Muscle layer of colon (tissue), 2 donors: Measurements from ENCODE around the gene STX10.
"Not testable (repeated sequence)": the region's sequence is repeated elsewhere in the genome, so short reads cannot be mapped to it uniquely, and the experiment has no call there.

ENCODE experiments used
- H3K27ac ChIP-seq: one replicate; pipeline ENCODE4 v1.7.0; 2013; ENCODE audit warnings: low read depth, mild to moderate bottlenecking, low read length, moderate library complexity
- H3K27me3 ChIP-seq, 2 donors: one replicate each; pipeline ENCODE4 v1.7.0; 2013; ENCODE audit warnings: low read length in 2 of 2, mild to moderate bottlenecking in 2 of 2; ENCODE audit not compliant: insufficient read depth in 2 of 2, control insufficient read depth in 1 of 2
- H3K36me3 ChIP-seq: one replicate; pipeline ENCODE4 v1.7.0; 2013; ENCODE audit warnings: mild to moderate bottlenecking, low read length; ENCODE audit not compliant: insufficient read depth
- H3K4me1 ChIP-seq: one replicate; pipeline ENCODE4 v1.7.0; 2013; ENCODE audit warnings: mild to moderate bottlenecking, low read length; ENCODE audit not compliant: insufficient read depth
- H3K4me3 ChIP-seq, 2 donors: one replicate each; pipeline ENCODE4 v1.7.0; 2013; ENCODE audit warnings: low read length in 2 of 2, low read depth in 1 of 2, mild to moderate bottlenecking in 1 of 2, moderate library complexity in 1 of 2
- H3K9ac ChIP-seq: one replicate; pipeline ENCODE4 v1.7.0; 2013; ENCODE audit warnings: low read length
- H3K9me3 ChIP-seq: one replicate; pipeline ENCODE4 v1.7.0; 2013; ENCODE audit warnings: mild to moderate bottlenecking, low read length
- donor health status: abdominal sarcoma.
- donor health status: Adenocarcinoma of cecum.

The STX10 gene

GRCh38 chr19:13177584-13177983, 27.4 kb upstream of the STX10 start:
- not testable (repeated sequence) for H3K9me3 ChIP-seq, H3K36me3 ChIP-seq, H3K4me3 ChIP-seq, H3K27ac ChIP-seq, H3K27me3 ChIP-seq, H3K9ac ChIP-seq
- H3K4me1 ChIP-seq, result peaks cover 13% of the 10 kb centered on the region

DNA sequence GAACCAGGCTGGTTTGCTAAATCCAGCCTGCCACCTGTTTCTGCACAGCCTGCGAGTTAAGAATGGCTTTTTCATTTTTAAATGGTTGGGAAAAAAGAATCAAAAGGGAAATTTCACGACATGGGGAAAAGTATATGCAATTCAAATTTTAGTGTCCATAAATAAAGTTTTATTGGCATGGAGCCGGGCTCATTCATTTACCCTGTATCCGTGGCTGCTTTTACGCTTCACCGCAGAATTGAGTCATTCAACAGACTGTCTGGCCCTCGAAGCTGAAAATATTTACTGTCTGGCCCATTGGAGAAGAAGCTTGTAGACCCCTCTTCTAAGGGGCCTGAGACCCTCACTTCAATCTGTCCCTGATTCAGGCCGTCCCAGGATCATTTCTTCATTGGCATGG, 26.2 kb upstream of the STX10 start:
- no peaks in the 10 kb centered on the region for H3K27me3 ChIP-seq
- H3K9ac ChIP-seq, result no peak overlapping the region
- H3K4me1 ChIP-seq, result peaks cover 13% of the 10 kb centered on the region
- no peaks in the 10 kb centered on the region for H3K36me3 ChIP-seq
- H3K4me3 ChIP-seq, result no peak overlapping the region
- H3K27ac ChIP-seq, result no peak overlapping the region
- H3K9me3 ChIP-seq, result no peaks in the 10 kb centered on the region

GRCh38 chr19:13173139-13173737, 23.1 kb upstream of the STX10 start:
- Histone ChIP-seq H3K27ac (no peak overlapping the region), H3K4me3 (no peak overlapping the region), H3K36me3 (no peaks in the 10 kb centered on the region), H3K4me1 (peaks cover 8% of the 10 kb centered on the region), H3K9me3 (no peaks in the 10 kb centered on the region), H3K27me3 (no peaks in the 10 kb centered on the region), H3K9ac (no peak overlapping the region)

- no peaks in the 10 kb centered on the region for H3K27me3 ChIP-seq
- no peaks in the 10 kb centered on the region for H3K36me3 ChIP-seq
- no peak overlapping the region for H3K9ac ChIP-seq
- no peak overlapping the region for H3K4me3 ChIP-seq
- H3K4me1 ChIP-seq, result peaks cover 8% of the 10 kb centered on the region
- H3K9me3 ChIP-seq, result no peaks in the 10 kb centered on the region
- H3K27ac ChIP-seq, result no peak overlapping the region
These were observed 22.4 kb upstream of the STX10 start for GRCh38 chr19:13172346-13173138.

- H3K4me3 ChIP-seq, result no peak overlapping the region
- H3K27ac ChIP-seq, result no peak overlapping the region
- no peaks in the 10 kb centered on the region for H3K9me3 ChIP-seq
- no peaks in the 10 kb centered on the region for H3K36me3 ChIP-seq
- H3K9ac ChIP-seq, result no peak overlapping the region
- H3K27me3 ChIP-seq, result no peaks in the 10 kb centered on the region
- peaks cover 15% of the 10 kb centered on the region for H3K4me1 ChIP-seq
These were observed 21.0 kb upstream of the STX10 start for GRCh38 chr19:13171146-13171545.

DNA sequence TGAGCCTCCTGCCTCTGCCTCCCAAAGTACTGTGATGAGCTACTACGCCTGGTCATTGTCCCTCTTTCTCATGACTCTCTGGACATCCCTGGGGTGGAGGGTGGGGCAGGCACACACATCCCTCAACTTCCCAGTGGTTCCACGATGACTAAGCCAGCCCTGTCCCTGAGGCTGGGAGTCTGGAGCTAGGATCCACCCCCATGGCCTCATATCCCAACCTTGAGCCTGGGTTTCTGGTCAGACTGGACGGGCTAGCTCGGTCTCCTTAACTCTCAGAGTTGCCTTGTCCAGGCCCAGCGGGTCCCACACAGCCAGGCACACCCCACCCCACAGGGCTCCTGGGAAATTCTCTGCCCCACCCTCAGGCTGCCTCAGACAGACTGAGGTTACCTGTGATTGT, 19.6 kb upstream of the STX10 start:
- H3K36me3 ChIP-seq, result no peaks in the 10 kb centered on the region
- H3K4me3 ChIP-seq, result no peak overlapping the region
- H3K27me3 ChIP-seq, result no peaks in the 10 kb centered on the region
- H3K9me3 ChIP-seq, result no peaks in the 10 kb centered on the region
- H3K27ac ChIP-seq, result no peak overlapping the region
- no peak overlapping the region for H3K9ac ChIP-seq
- H3K4me1 ChIP-seq, result peaks cover 16% of the 10 kb centered on the region

DNA sequence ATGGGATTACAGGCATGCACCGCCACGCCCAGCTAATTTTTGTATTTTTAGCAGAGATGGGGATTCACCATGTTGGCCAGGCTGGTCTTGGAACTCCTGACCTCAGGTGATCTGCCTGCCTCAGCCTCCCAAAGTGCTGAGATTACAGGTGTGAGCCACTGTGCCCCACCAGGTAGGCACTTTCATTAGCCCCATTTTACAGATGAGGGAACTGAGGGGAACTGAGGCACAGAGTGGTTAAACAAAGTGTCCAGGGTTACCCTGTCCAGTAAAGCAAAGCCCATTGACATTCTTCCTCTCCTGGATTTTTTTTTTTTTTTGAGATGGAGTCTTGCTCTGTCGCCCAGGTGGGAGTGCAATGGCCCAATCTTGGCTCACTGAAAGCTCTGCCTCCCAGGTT, 16.0 kb upstream of the STX10 start:
- Histone ChIP-seq H3K27ac (peak overlapping the region; percentile 23), H3K4me1 (peaks cover 25% of the 10 kb centered on the region)
- not testable (repeated sequence) for H3K9ac ChIP-seq, H3K27me3 ChIP-seq, H3K4me3 ChIP-seq, H3K36me3 ChIP-seq, H3K9me3 ChIP-seq

DNA sequence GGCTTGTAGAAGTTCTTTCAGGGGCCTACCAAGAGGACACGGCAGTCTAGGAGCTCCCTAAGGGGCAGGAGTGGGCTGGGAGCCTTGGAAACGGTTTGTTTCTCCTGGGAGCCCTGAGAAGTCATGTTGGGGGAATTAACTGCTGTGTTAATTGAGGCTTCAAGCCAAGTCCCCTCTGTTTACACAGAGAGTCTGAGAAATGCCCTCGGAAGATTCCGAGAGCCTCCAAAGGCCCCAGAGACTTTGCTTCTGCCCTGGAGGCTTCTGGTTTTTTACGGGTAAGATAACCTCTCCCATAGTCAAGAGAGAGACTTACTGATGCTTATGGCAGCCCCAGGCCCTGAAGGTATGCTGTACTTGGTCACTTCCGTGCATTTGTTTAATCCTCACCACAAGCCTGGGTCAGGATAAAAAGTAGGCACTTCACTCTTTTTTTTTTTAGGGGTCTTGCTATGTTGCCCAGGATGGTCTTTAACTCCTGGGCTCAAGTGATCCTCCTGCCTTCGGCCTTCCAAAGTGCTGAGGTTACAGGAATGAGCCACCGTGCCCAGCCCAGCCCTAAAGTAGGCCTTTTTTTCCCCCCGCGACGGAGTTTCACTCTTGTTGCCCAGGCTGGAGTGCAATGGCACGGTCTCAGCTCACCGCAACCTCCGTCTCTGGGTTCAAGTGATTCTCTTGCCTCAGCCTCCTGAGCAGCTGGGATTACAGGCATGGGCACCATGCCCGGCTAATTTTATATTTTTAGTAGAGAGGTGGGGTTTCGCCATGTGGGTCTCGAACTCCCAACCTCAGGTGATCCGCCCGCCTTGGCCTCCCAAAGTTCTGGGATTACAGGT, 15.2 kb upstream of the STX10 start:
- Histone ChIP-seq H3K36me3 (no peaks in the 10 kb centered on the region), H3K9ac (no peak overlapping the region), H3K4me1 (peaks cover 25% of the 10 kb centered on the region), H3K27me3 (no peaks in the 10 kb centered on the region), H3K27ac (peak overlapping the region; percentile 91), H3K4me3 (no peak overlapping the region), H3K9me3 (no peaks in the 10 kb centered on the region)

DNA sequence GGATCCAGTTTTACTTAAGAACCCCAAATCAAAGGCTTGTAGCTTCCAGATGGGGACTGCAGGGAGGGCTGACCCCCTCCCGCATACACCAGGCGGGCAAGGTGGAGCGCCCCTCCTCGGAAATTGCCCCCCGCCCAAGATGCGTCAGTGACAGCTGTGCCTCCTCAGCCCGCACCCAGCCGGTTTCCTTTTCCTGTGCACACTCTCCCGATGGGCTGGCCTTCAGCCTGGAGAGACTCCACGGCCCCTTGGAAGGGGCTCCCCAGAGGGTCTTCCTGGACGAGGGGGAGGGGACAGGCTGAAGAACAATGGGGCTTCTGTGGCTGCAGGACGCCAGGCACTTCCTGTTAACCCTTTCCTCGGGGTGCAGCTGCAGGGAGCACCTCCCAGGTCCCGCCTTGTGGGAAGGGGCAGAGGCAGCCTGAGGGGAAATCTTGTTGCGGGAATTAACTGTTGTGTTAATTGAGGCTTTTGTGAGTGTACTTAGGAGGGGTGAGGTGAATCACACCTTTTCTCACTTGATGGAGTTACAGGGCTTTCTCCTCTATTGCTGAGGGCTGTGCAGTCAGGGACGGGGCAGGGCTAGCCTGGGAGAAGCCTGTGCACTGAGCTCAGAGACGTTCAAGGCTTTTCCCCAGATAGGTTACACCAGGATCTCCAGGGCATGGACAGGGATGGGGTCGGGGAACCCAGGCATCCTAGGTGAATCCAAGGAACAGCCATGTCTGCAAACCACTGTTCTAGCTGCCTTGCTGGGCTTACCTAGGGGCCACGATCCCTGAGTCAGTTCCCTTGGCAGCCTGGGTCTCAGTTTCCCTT, 14.4 kb upstream of the STX10 start:
- Histone ChIP-seq H3K36me3 (no peaks in the 10 kb centered on the region), H3K4me1 (peaks cover 25% of the 10 kb centered on the region), H3K27ac (peak overlapping the region; percentile 91), H3K9me3 (no peaks in the 10 kb centered on the region), H3K4me3 (no peak overlapping the region), H3K9ac (no peak overlapping the region), H3K27me3 (no peaks in the 10 kb centered on the region)

GRCh38 chr19:13163609-13164342, 13.6 kb upstream of the STX10 start:
- Histone ChIP-seq H3K27ac (peak overlapping the region; percentile 91), H3K27me3 (no peaks in the 10 kb centered on the region), H3K36me3 (no peaks in the 10 kb centered on the region), H3K4me1 (peaks cover 25% of the 10 kb centered on the region), H3K4me3 (peak overlapping the region in 1 of 2 donors; percentile 60), H3K9me3 (no peaks in the 10 kb centered on the region), H3K9ac (peak overlapping the region; percentile 46)
